Stimulated activated CD4-positive, alpha-beta T cell treated with anti-CD3 and anti-CD28 coated beads, TNF-alpha, amount 100 ng/mL, for 24 hours (primary cell): ENCODE data around the gene RNF38.

Experiments
- DNase-seq, 3 experiments: peaks; one replicate each; pipeline ENCODE4 v3.0.0-alpha.2; 2020; ENCODE audit warnings: low read depth in 3 of 3

RNF38 gene

DNA sequence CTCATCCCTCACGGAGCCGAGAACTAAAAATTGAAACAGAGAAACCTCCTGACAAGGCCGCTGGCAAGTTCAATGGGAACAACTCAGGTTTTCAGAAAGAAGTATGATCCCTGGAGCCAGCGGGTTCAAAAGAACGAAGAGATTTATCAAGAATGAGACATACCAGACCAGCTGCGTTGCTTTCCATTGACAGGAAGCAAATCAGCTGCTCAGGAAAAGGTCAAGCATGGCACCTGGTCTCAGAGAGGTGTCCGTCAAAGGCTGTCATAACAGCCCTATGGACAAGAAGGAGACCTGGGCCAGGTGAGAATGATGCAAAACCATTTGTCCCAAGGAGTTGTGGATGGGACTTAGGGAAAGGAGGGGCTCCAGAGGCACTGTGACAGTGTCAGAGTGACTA lies 106.9 kb downstream of the RNF38 start:
- DNase-seq, result no peak

GRCh38 chr9:36292641-36293040 lies 107.4 kb downstream of the RNF38 start:
- DNase-seq, result no peak

- DNase-seq, result no peak
Observed at GRCh38 chr9:36290996-36291395, 109.1 kb downstream of the RNF38 start.

DNA sequence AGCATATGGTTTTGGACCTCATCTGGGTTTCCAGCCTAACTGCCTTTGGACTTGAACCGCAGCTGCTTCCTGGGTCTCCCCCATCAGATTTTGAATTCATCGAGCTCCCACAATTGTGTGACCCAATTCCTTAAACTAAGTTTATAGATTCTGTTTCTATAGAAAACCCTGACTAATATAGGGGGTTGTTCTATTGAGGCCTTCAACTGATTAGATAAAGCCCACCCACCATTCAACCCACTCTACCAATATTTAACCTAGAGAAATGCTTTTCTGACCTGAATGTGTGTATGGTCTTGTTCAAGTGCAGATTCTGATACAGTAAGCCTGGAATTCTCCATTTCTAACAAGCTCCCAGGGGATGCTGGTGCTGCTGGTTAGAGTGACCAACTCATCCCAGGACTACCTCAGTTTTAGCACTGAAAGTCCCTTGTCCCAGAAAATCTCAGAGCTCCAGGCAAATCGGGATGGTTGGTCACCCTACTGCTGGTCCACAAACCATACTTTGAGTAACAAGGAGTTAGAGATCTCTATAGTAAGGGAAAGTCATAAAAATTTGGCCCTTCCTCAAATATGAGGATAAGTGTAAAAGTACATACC lies 110.1 kb downstream of the RNF38 start:
- DNase-seq, result no peak

- DNase-seq, result no peak
Observed at GRCh38 chr9:36288070-36288469, 112.0 kb downstream of the RNF38 start.
